GM21576 (cell line): ENCODE data around the gene PREP.
"Not testable (repeated sequence)": the region's sequence is repeated elsewhere in the genome, so short reads cannot be mapped to it uniquely, and the experiment has no call there.

Experiments used
- ATAC-seq: cut with Tn5 transposase; IDR thresholded peaks from one replicate; pipeline ENCODE4 v1.9.1; 2021; ENCODE audit warnings: mild to moderate bottlenecking, moderate library complexity; ENCODE audit not compliant: unreplicated experiment

The PREP gene

GRCh38 chr6:105346052-105346451 is 56.8 kb downstream of the PREP start:
- ATAC-seq: no peak

- no peak for ATAC-seq
Observed at GRCh38 chr6:105345506-105345905, 57.4 kb downstream of the PREP start.

- no peak for ATAC-seq
Observed at GRCh38 chr6:105344881-105345370, 58.0 kb downstream of the PREP start.

GRCh38 chr6:105338350-105338983 is 64.4 kb downstream of the PREP start:
- ATAC-seq: not testable (repeated sequence)

GRCh38 chr6:105336986-105337385 is 65.9 kb downstream of the PREP start:
- ATAC-seq: no peak

GRCh38 chr6:105332576-105332975 is 70.3 kb downstream of the PREP start:
- ATAC-seq: no peak

GRCh38 chr6:105331927-105332326 is 71.0 kb downstream of the PREP start:
- ATAC-seq: no peak

- ATAC-seq: no peak
Observed at GRCh38 chr6:105330913-105331312, 72.0 kb downstream of the PREP start.

GRCh38 chr6:105330364-105330763 is 72.5 kb downstream of the PREP start:
- no peak for ATAC-seq

- no peak for ATAC-seq
Observed at GRCh38 chr6:105326833-105327770, 75.8 kb downstream of the PREP start.

GRCh38 chr6:105326216-105326615 is 76.7 kb downstream of the PREP start:
- no peak for ATAC-seq

GRCh38 chr6:105324386-105324950 is 78.4 kb downstream of the PREP start:
- no peak for ATAC-seq

GRCh38 chr6:105322499-105323225 is 80.2 kb downstream of the PREP start:
- no peak for ATAC-seq

- ATAC-seq: no peak
Observed at GRCh38 chr6:105321728-105322127, 81.2 kb downstream of the PREP start.

- ATAC-seq: no peak
Observed at GRCh38 chr6:105321207-105321606, 81.7 kb downstream of the PREP start.

GRCh38 chr6:105320765-105321164 is 82.1 kb downstream of the PREP start:
- no peak for ATAC-seq

- no peak for ATAC-seq
Observed at GRCh38 chr6:105320271-105320670, 82.6 kb downstream of the PREP start.

GRCh38 chr6:105319331-105319730 is 83.6 kb downstream of the PREP start:
- no peak for ATAC-seq

- ATAC-seq: no peak
Observed at GRCh38 chr6:105318660-105319059, 84.2 kb downstream of the PREP start.

GRCh38 chr6:105317607-105318533 is 85.0 kb downstream of the PREP start:
- ATAC-seq: no peak
